Suprapubic skin (tissue), 3 donors: ENCODE measurements around the gene USP20.

Experiments used
- CTCF ChIP-seq, 2 donors: fragments of 200-600 bp in 1 of 2; fragments of 450-650 bp in 1 of 2; sonication (generic) in 1 of 2; IDR thresholded peaks; one replicate each; pipeline ENCODE4 v1.5.1; 2016 to 2019; ENCODE audit warnings: antibody characterized with exemption in 2 of 2, mild to moderate bottlenecking in 1 of 2, moderate library complexity in 1 of 2
- EP300 ChIP-seq: sonication (generic); formaldehyde crosslinking; IDR thresholded peaks from one replicate; pipeline ENCODE4 v1.6.1; 2017; ENCODE audit warnings: antibody characterized with exemption

GRCh38 chr9:129823935-129824601 is 11.2 kb upstream of the USP20 start, which contains the start of gene TOR1A:
- no peak for TF ChIP-seq EP300
- TF ChIP-seq CTCF (IDR thresholded peaks at IDR 0.05): no peak
